Right lobe of liver (tissue), 6 donors: ENCODE data around the gene CNTNAP5. TPM values are rescaled to one million over a fixed set of nuclear protein-coding genes. Genes with fewer than 3 reads are reported as not detected.

Experiments
- ATAC-seq, 4 donors: fragments of 200-7000 bp; cut with Tn5 transposase; one replicate each; pipeline ENCODE4 v1.9.1; 2020; ENCODE audit warnings: mild to moderate bottlenecking in 4 of 4, moderate library complexity in 4 of 4
- DNase-seq, 3 donors: peaks; one replicate each; pipeline ENCODE4 v3.0.0-alpha.2; 2020
- H3K27ac ChIP-seq, 3 donors: fragments of 200-600 bp; one replicate each; pipeline ENCODE4 v1.8.0; 2022
- H3K27me3 ChIP-seq, 2 donors: fragments of 200-600 bp; one replicate each; pipeline ENCODE4 v1.8.0; 2022
- H3K36me3 ChIP-seq, 4 donors: fragments of 200-600 bp; sonication (generic) in 1 of 4; one replicate each; pipeline versions ENCODE4 v1.5.1 to v1.8.0; 2017 to 2022; ENCODE audit warnings: control low read depth in 1 of 4
- H3K4me1 ChIP-seq, 4 donors: fragments of 200-600 bp; sonication (generic) in 1 of 4; one replicate each; pipeline versions ENCODE4 v1.5.1 to v1.8.0; 2017 to 2022; ENCODE audit warnings: control low read depth in 1 of 4
- H3K4me3 ChIP-seq, 3 donors: fragments of 200-600 bp; one replicate each; pipeline ENCODE4 v1.8.0; 2022
- H3K9me3 ChIP-seq, 4 donors: fragments of 200-600 bp; sonication (generic) in 1 of 4; one replicate each; pipeline versions ENCODE4 v1.5.1 to v1.8.0; 2017 to 2022; ENCODE audit warnings: control low read depth in 1 of 4
- POLR2A ChIP-seq: fragments of 450-650 bp; IDR thresholded peaks from one replicate; pipeline ENCODE4 v1.6.1; 2017; ENCODE audit warnings: antibody characterized with exemption, mild to moderate bottlenecking
- WGBS: methylation state at CpG from one replicate; pipeline ENCODE4 v1.1.6; 2018; ENCODE audit warnings: low coverage, low lambda C conversion rate; ENCODE audit not compliant: insufficient coverage; ENCODE audit errors: missing lambda C conversion rate; 5-methylcytosine and 5-hydroxymethylcytosine counted together
- intact Hi-C, 2 donors: fragments of 100-400 bp; cut with DNase I; formaldehyde crosslinking; loops; one replicate each; pipeline versions ENCODE4 v1.11.2 to v1.14.1; 2022
- long read RNA-seq: library from polyadenylated mRNA; unstranded; transcript quantifications from one replicate; pipeline ENCODE4 v2.0.0, GENCODE V29; 2019
- total RNA-seq, 6 experiments: library from RNA; depleted of rRNA in 2 of 6; stranded (reverse); fragments of >200 nt in 2 of 6; fragmentation: NEBNext Ultra II Directional in 3 of 6; extraction: Animal tissue kit (Norgen Biotek cat#: 25700) in 3 of 6; gene quantifications; one replicate each; pipeline versions ENCODE4 v1.1.0 to v1.2.4, GENCODE V29; 2016 to 2023
- TF ChIP-seq, protein P1 (sequence below), 4 donors: fragments of 200-600 bp in 3 of 4; fragments of 450-650 bp in 1 of 4; IDR thresholded peaks; one replicate each; pipeline versions ENCODE4 v1.5.1 to v1.8.0; 2016 to 2022; ENCODE audit warnings: antibody characterized with exemption in 4 of 4, mild to moderate bottlenecking in 2 of 4
- donor health status: DM: no; HTN: yes; CAD: no.
- donor health status: DM: no; HTN: no; CAD: no.
- donor health status: DM: no; HTN: no; CAD: no.
- donor health status: DM: no; HTN: yes; CAD: no.
- donor health status: DM: no; HTN: yes; CAD: no.

Gene CNTNAP5
- total RNA-seq: not detected
- long read RNA-seq: 0 reads

DNA sequence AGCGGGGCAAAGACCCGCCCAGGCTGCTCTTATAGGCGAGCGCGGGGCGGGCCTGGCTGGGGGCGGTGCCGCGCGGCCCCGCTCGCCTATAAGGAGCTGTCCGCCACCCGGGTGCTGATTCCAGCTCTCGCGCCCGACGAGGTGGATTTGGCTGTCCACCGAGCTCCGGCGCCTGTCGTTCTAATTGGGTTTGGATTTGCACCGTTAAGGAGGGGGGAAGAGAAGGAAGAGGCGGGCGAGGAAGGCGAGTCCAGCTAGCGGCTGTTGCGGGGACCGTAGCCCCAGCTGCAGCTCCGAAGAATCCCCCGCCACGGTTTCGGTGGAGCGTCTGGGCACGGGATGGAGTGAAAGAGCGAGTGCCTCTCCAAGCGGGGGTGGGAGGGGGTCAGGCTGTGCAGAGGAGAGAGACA, at the start of gene CNTNAP5:
CNTNAP5 (plus strand) TSS at position 117 of the 410 bp plus-strand sequence. CDS start 364 bp downstream, outside the sequence.
- H3K4me1 ChIP-seq: peaks cover 0 to 3% (median 0%) of the 10 kb centered on the region in 4 donors
- no peak within 1 kb of the TSS for H3K27ac ChIP-seq
- intact Hi-C loops: no loop called here
- H3K9me3 ChIP-seq: no peaks in the 10 kb centered on the region
- H3K4me3 ChIP-seq: no peak within 1 kb of the TSS
- TF ChIP-seq, protein P1, sequence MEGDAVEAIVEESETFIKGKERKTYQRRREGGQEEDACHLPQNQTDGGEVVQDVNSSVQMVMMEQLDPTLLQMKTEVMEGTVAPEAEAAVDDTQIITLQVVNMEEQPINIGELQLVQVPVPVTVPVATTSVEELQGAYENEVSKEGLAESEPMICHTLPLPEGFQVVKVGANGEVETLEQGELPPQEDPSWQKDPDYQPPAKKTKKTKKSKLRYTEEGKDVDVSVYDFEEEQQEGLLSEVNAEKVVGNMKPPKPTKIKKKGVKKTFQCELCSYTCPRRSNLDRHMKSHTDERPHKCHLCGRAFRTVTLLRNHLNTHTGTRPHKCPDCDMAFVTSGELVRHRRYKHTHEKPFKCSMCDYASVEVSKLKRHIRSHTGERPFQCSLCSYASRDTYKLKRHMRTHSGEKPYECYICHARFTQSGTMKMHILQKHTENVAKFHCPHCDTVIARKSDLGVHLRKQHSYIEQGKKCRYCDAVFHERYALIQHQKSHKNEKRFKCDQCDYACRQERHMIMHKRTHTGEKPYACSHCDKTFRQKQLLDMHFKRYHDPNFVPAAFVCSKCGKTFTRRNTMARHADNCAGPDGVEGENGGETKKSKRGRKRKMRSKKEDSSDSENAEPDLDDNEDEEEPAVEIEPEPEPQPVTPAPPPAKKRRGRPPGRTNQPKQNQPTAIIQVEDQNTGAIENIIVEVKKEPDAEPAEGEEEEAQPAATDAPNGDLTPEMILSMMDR (IDR thresholded peaks at IDR 0.05): no peak
- no peak for TF ChIP-seq POLR2A
- no peaks in the 10 kb centered on the region for H3K36me3 ChIP-seq
- 6% methylated on average over 27 of the region's 37 CpGs for WGBS
- peaks cover 0 to 20% of the 10 kb centered on the region in 2 donors for H3K27me3 ChIP-seq
- DNase-seq (peak; percentile 49 to 67 (median 63)), ATAC-seq (peak; percentile 76 to 93 (median 84))

DNA sequence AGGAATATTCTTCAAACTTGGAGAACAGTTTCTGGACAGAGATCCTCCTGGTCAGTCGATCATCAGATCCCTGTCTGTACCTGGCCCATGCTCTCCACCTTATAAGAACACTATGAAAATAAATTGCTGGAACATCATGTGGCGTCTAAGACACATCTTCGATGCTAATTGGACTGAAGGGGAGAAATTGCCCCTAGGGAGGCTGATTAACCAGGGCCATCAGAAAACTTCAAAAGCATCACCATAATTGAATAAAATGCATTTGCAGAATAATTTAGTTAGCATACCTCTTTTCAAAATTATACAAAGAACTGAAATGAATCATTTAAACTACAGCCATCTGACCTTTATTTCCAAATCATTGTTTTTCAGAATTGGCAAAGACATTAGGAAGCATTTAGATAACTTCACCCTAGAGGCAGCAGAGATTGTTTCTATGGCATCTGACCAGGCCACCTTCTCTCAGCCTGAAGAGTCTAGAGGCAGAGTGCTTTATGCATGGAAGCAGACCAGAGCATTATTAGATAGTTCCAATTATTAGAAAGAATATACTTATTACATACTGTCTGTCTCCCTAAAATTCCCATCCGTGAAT, 48.9 kb upstream of the CNTNAP5 start:
- Histone ChIP-seq H3K27me3 (no peaks in the 10 kb centered on the region), H3K36me3 (no peaks in the 10 kb centered on the region), H3K4me3 (no peak overlapping the region), H3K9me3 (no peaks in the 10 kb centered on the region), H3K4me1 (no peaks in the 10 kb centered on the region), H3K27ac (no peak overlapping the region)
- intact Hi-C loops: no loop called here
- 46% methylated on average over 4 of the region's 4 CpGs for WGBS
- TF ChIP-seq, protein P1 (IDR thresholded peaks at IDR 0.05): no peak
- no peak for TF ChIP-seq POLR2A
- ATAC-seq: no peak
- DNase-seq: no peak

DNA sequence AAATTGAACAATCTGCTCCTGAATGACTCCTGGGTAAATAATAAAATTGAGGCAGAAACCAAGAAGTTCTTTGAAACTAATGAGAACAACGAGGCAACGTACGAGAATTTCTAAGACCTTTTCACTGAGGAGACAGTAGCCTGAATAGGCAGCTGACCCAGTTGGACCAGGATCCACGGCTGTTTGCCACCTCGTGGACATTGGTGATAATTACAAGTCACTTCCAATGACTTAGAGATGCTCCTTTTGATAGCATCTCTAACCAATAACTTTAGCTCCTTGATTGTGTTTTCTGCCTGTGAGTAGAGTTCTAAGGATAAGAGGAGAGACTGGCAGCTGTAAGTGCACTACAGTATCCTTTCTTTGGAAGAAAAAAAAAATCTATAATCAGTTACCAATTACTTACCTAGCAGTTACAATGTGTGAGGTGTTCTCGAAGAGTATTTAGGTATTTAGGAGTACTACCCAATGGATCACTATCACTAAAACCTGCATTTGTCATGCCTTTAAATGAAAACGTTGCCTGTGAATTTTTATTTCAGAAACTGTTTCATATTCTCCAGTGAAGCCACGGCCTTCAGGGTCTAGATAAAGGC, 31.3 kb upstream of the CNTNAP5 start:
- Histone ChIP-seq H3K36me3 (no peaks in the 10 kb centered on the region), H3K4me1 (no peaks in the 10 kb centered on the region), H3K9me3 (no peaks in the 10 kb centered on the region), H3K27ac (no peak overlapping the region), H3K4me3 (no peak overlapping the region), H3K27me3 (no peaks in the 10 kb centered on the region)
- TF ChIP-seq, protein P1 (IDR thresholded peaks at IDR 0.05): peak; percentile 50 to 61 (median 59)
- no peak for TF ChIP-seq POLR2A
- peak; percentile 83 to 92 (median 88) for ATAC-seq
- intact Hi-C loops: no loop called here
- DNase-seq: peak in 2 of 3 donors; percentile 32 to 44
- 19% methylated on average over 8 of the region's 8 CpGs for WGBS

DNA sequence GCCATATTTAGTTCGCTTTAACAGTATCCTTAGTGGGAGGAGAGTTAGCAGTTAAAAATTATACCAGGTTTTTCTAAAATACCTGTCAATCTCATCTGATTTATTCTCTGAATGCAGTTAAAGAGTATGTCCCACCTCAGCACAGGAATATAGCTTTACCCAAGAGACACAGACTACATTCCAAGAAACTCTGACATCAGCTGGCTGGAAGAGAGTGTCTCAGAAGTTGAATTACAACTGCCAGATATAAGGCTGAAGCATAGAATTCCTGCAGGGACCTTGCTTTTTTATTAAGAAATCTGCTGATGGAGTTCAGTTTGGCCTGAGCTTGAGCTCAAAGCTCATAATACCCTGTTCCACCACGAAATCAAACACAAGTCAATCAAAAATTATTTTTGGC, 25.4 kb upstream of the CNTNAP5 start:
- Histone ChIP-seq H3K36me3 (no peaks in the 10 kb centered on the region), H3K4me1 (no peaks in the 10 kb centered on the region), H3K9me3 (no peaks in the 10 kb centered on the region), H3K27me3 (no peaks in the 10 kb centered on the region), H3K27ac (no peak overlapping the region), H3K4me3 (no peak overlapping the region)
- intact Hi-C loops: no loop called here
- WGBS: 34% methylated on average over 2 of the region's 2 CpGs
- no peak for DNase-seq
- ATAC-seq: no peak
- no peak for TF ChIP-seq POLR2A
- TF ChIP-seq, protein P1 (IDR thresholded peaks at IDR 0.05): no peak
